ENCODE data around the gene TNF.
"Not testable (repeated sequence)": the region's sequence is repeated elsewhere in the genome, so short reads cannot be mapped to it uniquely, and the experiment has no call there.

TNF gene

DNA sequence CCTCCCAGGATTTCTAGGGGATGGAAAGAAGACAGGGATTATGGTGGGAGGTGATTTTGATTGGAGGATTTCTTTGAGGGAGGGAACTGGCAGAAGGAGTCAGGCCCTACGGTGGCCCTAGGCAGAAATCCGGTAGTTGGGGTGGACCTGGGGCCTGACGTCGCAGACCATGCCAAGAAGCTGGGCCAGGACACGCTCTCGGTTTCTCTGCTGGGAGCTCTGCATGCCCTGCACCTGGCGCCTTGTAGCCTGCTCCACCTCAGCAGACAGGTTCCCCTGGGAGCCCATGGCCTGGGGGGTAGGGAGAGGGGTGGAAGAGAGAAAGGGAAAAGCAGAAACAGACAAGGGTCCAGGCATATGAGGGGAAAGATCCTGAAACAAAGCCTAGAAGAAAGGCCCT is 30.1 kb upstream of the TNF start:
- DNase-seq = no peak

DNA sequence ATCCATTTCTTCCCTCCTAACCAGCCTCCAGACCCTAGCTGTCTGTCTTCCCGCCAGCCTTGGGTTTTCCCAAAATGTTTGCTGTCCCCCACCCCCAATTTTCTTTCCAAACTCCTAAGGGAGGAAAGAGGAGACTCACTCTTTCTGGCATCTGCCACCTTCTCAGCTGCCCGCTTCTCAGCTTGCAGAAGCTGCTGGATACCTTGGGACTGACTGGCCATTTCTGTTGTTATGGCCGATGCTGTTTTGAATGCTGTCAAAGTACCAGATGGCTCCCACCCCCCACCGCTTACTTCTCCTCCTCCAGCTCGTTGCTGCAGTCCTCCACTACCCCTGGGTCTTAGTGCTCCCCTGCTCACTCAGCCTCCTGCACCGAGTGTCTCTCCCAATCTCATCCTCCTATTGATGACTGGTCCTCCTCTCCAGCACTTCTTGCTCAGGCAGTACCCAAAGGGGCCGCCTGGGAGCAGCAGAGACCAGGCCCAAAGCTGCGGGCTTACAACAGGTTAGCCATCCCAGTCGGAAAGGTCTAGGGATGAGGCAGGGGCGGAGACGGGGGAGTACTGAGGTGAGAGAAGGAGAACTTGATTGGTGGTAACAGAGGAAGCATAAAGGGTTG is 28.9 kb upstream of the TNF start, which contains the start of gene ATP6V1G2:
ATP6V1G2 (minus strand) TSS at position 270 of the 619 bp plus-strand sequence; CDS start at position 221, 49 bp downstream.
- peak; percentile 96 for DNase-seq

DNA sequence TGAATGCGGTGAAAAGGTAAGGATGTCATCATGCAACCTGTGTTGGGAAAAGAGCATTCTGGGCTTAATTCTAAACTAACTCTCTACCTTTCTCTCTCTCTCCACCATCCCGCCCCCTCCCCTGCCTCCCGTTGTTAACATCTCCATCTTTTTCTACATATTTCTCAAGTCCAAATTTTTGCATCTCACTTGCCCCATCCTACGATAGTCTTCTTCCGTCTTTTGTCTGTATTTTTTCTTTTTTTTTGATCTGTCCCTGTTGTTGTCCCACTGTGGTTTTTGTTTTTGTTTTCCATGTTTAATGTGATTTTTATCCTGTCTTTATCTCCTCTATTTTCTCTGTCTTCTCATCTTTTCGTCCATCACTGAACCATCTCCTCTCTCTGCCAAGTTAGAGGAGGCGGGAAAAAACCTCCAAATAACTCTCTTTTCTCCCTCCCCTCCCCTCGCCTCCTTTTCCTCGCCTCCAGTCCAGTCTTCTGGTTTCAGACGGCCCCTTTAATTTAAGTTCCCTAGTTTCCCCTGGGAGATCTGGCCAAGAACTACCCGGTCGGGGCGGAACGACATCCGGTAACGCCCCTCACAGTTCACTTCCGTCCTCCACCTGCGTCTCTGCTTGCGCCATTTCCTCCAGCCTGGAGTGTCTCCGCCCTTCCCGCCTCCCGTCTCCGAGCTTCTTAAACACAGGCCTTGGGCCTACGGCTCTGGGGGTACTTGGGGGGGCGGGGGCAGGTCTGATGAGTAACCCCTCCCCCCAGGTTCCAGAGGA is 28.2 kb upstream of the TNF start, which contains the start of gene NFKBIL1:
NFKBIL1 (plus strand) TSS at position 651 of the 769 bp plus-strand sequence; CDS start at position 738, 87 bp downstream.
- DNase-seq = peak; percentile 96

DNA sequence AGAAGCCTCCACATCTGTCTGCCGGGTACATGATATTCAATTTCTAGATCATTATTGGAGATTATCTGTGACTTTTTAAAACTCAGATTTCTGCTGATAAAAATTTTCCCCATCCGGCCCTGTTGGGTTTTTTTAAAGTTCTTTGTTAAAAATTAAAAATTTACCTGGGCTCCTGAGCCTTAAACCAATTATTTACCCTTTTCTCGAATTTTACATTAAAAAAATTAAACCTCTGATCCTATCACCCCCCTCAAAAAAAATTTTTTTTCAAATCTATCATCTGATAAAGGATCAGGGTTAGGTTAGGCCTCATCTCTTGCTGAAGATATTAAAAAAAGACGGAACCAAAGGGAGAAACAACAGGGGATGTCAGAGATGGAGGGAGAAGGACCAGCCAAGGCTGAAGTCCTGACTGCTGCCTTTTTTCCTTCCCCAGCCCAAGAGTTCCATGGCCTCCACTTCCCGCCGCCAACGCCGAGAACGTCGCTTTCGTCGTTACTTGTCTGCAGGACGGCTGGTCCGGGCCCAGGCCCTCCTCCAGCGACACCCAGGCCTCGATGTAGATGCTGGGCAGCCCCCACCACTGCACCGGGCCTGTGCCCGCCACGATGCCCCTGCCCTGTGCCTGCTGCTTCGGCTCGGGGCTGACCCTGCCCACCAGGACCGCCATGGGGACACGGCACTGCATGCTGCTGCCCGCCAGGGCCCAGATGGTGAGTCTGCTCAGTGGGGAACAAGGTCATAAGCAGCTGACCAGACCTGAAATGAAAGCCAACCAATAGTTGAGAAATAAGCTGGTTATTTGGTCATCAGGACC is 27.4 kb upstream of the TNF start:
- no peak for DNase-seq

DNA sequence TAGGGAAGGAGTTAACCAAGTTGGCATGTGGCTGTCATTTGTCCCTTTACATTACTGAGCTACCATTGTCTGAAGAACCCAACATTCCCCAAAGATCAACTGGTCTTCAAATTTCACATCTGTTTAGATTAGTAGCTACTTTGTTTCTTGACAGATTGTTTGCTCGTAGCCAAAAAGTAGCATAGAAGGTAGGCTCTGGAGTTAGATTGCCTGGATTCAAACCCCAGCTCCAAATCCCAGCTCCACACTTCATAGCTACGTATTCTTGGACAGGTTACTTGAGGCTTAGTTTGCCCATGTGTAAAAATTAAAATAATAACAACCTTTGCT is 26.9 kb upstream of the TNF start:
- DNase-seq = no peak

DNA sequence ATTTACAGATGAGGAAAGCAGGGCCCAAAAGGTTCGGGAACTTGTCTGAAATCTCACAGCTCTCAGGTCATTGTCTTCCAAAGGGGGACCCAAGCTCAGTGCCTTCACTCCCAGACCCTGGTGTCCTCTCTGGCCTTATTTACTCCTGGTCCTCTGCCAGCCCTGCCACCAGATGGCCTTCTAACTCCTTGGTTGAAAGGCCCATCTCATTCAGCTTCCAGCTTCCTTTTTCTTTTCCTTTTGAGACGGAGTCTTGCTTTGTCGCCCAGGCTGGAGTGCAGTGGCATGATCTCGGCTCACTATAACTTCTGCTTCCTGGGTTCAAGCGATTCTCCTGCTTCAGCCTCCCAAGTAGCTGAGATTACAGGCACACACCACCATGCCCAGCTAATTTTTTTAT is 24.0 kb upstream of the TNF start:
- not testable (repeated sequence) for DNase-seq

DNA sequence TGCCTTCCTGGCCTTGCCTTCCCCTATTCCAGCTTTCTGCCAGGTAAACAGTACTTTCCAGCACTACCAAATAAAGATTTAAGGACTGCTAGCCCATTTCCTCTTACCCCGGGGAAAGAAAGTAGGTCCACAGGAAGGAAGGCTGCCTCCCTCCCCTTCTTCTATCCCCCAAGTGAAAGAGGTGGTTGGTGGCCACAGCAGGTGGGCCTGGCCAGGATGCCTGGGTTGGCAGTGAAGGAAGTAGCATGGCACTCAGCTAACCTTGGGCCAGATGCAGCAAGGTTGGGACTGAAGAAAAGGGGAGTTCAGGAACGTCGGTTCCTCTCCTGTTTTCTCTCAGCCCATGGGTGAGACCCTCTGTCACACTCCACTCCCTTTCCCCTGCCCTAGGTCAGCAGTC is 19.1 kb upstream of the TNF start:
- no peak for DNase-seq

DNA sequence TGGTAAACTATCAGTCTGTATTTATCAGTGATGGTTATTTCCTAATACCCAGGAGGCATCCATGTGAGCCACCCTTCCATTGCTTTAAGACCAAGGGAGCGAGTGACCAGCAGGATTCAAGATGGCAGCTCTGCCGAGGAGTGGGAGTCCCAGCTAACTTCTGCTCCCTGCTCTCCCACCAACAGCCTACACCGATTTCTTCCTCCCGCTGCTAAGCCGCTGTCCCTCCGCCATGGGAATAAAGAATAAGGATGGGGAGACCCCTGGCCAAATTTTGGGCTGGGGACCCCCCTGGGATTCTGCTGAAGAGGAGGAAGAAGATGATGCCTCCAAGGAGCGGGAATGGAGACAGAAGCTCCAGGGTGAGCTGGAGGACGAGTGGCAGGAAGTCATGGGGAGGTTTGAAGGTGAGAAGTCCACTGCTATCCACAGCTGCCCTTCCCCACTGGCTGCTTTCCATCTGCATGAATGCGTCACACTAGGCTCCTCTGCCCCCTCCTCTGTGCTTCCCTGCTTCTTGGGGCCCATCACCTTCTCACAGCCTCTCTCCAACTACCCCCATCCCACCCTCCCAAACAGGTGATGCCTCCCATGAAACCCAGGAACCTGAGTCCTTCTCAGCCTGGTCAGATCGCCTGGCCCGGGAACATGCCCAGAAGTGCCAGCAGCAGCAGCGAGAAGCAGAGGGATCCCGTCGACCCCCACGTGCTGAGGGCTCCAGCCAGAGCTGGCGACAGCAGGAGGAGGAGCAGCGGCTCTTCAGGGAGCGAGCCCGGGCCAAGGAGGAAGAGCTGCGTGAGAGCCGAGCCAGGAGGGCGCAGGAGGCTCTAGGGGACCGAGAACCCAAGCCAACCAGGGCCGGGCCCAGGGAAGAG is 17.7 kb upstream of the TNF start:
- DNase-seq = no peak

DNA sequence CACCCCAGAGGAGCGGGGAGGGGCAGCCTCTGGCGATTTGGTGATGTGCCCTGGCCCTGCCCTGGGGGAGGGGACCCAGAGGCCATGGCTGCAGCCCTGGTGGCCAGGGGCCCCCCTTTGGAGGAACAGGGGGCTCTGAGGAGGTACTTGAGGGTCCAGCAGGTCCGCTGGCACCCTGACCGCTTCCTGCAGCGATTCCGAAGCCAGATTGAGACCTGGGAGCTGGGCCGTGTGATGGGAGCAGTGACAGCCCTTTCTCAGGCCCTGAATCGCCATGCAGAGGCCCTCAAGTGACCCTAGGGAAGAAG is 17.1 kb upstream of the TNF start:
- no peak for DNase-seq

DNA sequence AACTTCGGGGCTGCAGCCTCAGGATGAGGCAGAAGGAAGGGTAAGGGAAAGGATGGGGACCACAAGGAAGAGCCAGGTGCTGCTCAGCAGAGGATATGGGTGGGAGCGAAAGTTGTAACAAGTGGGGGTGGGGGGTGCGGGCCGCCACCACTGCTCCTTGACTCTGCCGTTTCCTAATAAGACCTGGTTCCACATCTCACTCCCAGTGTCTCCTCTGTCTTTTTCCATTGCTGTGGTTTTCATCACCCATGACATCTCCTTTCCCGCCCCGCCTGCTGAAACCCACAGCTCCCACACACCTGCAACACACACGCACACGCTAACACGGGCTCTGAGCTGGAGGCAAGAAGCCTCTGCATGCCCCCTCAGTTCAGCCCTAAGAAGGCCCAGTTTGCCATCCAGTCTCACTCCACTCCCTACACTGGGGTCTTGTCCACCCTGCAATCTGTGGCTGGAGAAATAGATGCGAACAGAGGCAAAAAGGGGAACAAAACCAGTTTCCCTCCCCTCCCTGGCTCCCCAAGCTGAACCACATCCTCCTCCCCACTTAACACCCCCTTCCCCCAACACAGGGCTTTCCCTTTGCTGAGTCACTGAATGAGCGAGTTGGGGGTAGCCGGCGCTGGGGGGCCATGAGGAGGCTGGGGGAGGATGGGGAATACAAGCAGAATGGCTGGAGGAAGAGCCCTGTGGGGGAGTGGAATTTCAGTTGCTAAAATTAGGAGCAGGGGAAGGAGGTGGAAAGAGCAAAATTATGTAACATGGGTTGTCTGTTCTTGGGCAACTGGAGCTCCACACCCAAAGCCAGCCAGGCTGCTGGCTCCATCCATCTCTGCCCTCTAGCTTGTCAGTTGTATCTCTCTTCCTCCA is 16.5 kb upstream of the TNF start:
- no peak for DNase-seq

DNA sequence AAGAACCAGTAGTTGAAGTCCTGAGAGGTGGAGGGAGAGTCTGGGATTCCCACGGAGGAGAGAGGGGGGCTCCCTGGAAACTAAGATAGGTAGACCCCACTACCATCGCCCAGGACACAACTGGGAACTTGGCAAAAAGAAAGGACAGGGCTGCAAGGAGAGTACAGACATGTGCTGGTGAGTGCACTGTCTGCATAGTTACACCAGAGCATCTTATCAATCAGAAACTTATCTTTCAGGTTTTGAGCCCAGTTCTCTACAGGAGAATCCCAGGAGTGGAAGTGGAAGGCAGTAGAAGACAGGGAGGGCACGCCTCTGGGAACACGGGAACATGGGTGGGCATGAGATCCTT is 15.8 kb upstream of the TNF start:
- no peak for DNase-seq

DNA sequence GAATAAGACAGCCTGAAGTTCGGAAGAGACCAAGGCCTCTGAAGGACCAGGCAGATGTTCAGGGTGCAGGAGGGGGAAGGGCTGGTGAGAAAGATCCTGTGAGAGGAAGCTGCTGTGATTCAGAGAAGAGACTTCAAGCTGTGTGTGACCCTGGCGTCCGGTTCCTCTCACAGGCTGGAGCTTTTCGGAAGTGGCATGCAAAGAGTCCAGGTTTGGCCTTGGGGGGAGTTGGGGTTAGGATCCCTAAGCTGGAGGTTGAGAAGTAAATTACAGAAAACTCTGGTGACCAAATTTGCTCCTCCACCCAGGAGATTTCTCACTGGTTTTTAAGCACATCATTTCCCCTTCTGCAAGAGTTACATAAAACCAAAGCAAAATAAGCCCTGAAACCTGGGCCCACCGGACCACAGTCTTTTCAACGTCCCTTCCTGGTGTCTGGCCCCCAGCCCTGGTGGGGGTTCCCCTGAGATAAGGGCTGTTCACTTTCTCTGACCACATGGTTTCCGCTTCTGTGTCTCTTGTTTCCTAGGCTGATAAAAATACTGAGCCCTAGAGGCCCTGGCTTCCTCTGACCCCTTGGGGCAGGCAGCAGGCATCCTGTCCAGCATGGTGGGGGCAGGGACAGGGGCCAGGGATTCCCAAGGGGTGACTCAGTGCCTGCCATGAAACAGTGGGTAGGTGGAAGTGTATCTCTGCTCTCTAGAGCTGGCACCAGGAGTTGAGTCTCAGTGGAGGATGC is 15.2 kb upstream of the TNF start:
- no peak for DNase-seq

DNA sequence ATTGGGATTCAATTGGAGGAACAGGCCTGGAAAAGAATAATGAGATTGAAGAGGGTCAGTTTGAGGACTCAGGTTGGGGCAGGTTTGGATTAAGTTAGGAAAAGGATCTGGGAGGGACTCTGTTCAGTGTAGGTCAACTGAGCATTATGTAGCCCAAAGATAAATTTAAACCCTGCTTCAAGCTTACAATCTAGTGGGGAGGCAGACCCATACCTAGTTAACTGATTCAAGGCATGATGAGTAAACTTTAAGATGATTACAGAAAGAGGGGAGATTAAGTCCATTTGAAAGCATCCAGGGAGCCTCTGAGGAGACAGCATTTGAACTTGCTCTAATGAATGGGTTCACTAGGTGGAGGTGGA is 14.7 kb upstream of the TNF start:
- no peak for DNase-seq

DNA sequence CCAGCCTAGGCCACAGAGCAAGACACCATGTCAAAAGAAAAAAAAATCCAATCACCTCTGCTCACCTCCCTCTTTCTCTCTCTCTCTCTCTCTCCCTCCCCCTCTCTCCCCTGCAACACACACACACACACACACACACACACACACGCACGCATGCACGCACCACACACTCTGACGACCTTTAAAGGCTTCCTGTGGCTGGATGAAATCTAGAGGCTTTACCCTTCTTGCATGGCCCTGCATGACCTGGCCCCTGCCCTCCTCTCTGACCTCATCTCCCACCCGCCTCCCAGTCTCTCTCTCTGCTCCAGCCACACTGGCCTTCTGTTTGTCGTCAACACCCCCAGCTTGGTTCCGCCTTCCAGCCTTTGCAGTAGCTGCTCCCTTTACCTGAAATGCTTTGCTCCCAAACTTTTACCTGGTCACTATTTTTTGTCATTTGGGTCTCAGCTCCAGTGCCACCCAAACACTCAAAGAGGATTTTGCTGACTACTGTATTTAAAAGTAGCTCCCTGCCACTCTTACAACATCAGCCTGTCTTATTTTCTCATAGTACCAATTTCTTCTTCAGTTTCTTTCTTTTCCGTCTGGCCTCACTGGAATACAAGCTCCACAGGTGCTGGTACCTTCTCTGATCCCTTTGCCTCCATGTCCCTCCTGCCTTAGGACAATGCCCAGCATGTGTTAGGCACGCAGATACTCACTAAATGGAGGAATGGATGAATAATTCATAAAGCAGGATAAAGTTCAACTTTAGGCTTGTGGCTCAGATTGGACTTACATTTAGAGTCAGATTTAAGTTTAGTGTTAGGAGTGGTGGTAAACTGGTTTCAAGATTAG is 7.6 kb upstream of the TNF start:
- DNase-seq = no peak

DNA sequence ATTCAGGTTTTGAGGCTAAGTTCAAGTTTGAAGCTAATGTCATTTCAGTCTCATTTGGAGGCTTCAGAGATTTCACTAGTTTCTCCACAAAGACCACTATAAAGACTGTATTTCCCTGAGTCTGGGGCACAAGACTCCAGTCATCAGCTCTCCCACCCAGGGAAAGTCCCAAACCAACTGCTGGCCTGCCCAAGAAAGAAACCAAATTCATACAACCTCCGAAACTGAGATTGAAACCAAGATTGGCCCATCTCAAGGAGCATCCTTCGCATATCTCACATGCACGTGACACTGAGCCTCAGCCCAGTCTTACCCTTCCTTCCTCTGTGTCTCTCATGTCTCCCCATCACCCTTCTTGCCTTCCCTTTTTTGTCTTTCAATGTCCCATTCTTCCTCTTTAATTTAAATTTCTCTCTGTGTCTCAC is 6.8 kb upstream of the TNF start:
- no peak for DNase-seq

DNA sequence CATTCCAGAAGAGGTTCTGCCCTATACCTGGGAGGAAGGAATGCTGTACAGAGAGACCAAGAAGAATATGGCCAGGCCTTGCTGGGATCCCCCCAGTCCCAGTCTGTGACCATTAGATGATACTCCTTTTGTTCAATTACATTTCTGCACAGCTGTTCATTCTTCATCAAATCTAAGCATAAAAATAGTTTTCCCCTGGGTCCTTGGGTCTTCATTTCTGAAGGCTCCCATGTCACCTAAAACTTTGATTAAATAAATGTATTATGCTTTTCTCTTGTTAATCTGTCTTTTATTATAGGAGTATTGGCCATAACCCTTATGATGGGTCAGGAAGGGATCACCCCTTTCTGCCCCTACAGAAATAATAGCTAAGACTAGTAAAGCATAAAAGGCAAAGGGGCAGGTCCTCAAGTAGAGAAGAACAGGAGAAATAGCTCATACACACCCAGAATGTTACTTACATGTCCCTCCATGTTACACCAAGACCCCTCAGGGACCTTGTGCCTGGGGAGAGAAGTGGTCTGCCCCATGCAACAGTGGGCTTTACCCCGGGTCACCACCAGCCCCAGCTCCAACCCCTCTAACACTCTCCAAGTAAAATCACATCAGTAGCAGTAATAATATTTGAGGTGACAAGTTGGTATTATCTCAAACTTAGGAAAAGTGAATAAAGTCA is 5.4 kb upstream of the TNF start:
- no peak for DNase-seq

DNA sequence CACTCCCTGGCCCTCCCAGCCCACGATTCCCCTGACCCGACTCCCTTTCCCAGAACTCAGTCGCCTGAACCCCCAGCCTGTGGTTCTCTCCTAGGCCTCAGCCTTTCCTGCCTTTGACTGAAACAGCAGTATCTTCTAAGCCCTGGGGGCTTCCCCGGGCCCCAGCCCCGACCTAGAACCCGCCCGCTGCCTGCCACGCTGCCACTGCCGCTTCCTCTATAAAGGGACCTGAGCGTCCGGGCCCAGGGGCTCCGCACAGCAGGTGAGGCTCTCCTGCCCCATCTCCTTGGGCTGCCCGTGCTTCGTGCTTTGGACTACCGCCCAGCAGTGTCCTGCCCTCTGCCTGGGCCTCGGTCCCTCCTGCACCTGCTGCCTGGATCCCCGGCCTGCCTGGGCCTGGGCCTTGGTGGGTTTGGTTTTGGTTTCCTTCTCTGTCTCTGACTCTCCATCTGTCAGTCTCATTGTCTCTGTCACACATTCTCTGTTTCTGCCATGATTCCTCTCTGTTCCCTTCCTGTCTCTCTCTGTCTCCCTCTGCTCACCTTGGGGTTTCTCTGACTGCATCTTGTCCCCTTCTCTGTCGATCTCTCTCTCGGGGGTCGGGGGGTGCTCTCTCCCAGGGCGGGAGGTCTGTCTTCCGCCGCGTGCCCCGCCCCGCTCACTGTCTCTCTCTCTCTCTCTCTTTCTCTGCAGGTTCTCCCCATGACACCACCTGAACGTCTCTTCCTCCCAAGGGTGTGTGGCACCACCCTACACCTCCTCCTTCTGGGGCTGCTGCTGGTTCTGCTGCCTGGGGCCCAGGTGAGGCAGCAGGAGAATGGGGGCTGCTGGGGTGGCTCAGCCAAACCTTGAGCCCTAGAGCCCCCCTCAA is 3.1 kb upstream of the TNF start, which contains the start of gene LTA:
LTA (plus strand) TSS at position 249 of the 871 bp plus-strand sequence; CDS start at position 703, 454 bp downstream.
- DNase-seq = no peak

DNA sequence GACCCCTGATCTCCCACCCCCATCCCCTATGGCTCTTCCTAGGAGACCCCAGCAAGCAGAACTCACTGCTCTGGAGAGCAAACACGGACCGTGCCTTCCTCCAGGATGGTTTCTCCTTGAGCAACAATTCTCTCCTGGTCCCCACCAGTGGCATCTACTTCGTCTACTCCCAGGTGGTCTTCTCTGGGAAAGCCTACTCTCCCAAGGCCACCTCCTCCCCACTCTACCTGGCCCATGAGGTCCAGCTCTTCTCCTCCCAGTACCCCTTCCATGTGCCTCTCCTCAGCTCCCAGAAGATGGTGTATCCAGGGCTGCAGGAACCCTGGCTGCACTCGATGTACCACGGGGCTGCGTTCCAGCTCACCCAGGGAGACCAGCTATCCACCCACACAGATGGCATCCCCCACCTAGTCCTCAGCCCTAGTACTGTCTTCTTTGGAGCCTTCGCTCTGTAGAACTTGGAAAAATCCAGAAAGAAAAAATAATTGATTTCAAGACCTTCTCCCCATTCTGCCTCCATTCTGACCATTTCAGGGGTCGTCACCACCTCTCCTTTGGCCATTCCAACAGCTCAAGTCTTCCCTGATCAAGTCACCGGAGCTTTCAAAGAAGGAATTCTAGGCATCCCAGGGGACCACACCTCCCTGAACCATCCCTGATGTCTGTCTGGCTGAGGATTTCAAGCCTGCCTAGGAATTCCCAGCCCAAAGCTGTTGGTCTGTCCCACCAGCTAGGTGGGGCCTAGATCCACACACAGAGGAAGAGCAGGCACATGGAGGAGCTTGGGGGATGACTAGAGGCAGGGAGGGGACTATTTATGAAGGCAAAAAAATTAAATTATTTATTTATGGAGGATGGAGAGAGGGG is 1.9 kb upstream of the TNF start:
- DNase-seq = no peak

All from NCI-H146 (cell line).